GM12872 (cell line): ENCODE data around the gene RASSF9.

ENCODE experiments used
- CTCF ChIP-seq: IDR thresholded peaks from 3 replicates; pipeline ENCODE4 v1.5.1; 2011; ENCODE audit warnings: low read depth, mild to moderate bottlenecking, low read length, moderate library complexity; ENCODE audit not compliant: insufficient read depth

RASSF9 gene

GRCh38 chr12:85831327-85831990 lies 4.8 kb downstream of the RASSF9 start:
- no peak for TF ChIP-seq CTCF

- no peak for TF ChIP-seq CTCF
Observed at GRCh38 chr12:85829391-85829790, 6.8 kb downstream of the RASSF9 start.

GRCh38 chr12:85828576-85828975 lies 7.6 kb downstream of the RASSF9 start:
- no peak for TF ChIP-seq CTCF

GRCh38 chr12:85825746-85826145 lies 10.5 kb downstream of the RASSF9 start:
- TF ChIP-seq CTCF: no peak

GRCh38 chr12:85823436-85824180 lies 12.6 kb downstream of the RASSF9 start:
- TF ChIP-seq CTCF: no peak

GRCh38 chr12:85821759-85822158 lies 14.4 kb downstream of the RASSF9 start:
- no peak for TF ChIP-seq CTCF

GRCh38 chr12:85821206-85821605 lies 15.0 kb downstream of the RASSF9 start:
- TF ChIP-seq CTCF: no peak
